Measurements from ENCODE around the gene GID8.

GID8 gene

DNA sequence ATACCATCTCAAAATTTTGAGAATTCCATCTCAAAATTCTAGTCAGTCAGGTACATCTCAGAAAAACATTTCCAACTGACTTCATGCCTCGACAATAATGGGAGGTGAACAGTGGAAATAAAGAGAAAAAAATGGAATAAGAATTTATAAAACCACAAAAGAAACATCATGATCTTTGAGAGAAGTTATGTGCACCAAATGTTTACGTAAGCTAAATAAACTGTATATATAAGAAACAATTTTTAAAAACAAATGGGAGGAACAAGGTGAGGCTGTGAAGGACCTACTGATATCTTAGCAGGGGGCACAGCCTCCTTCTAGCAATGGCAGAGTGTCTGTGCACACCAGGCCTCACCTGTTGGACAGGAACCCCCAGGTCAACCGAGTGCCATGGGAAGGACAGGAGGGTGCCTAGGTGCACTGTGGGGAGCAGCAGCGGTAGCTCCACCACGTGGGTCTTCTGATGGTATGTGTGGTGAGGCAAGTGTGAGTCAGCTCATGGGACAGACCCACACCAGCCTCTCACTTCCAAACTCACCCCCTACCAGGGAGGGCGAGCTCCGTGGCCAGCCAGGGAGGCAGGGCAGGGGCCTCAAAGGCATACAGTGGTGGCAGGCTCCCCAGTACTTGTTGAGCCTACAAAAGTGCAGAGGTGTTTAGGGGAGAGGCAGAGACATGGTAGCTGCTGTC lies 34.9 kb upstream of the GID8 start:
- no peak for DNase-seq (ENCODE audit: low read depth, low spot score)

DNA sequence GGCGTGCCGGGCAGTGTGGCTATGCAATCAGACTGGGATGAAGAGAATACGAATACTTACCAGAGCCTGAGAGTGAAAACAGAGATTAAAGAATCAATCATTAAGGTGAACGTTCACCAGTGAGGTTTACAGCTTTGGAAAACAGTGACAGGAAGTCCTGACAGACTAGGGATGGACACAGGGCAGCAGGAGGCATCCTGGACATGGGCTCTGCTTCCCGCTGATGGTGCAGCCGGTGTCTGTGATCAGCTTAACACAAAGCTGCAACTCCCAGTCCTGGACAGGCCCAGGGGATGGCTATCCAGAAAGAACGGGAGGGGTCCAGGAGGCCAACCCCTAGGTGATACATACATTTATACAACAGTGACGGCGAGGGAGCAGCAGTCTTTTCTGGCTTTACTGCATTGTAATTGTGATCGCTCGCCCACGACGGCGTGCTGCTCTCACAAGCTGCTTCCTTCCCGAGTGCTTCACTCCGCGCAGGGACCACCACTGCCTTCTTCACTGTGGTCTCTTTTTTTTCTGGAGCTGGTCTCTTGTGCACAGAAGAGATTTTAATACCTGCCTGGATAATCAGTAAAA lies 32.3 kb upstream of the GID8 start:
- no peak for DNase-seq (ENCODE audit: low read depth, low spot score)

DNA sequence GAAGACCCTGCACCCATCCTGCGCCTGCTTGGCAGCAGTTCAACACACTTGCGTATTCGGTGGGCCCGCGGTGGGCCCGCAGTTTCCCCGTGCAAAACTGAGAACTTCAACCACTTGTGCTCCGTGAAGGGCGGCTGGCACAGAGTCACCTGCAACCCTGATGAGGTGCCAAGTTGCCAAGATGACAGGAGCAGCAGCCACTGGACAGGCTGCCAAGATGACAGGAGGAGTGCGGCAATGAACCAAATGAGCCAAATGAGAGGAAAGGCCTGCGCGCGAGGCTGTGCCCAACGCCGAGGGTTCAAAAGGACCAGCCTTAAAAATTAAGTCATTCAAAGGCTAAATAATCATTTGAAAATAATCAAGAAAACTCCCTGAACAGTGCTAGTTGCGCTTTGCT lies 31.7 kb upstream of the GID8 start:
- DNase-seq (ENCODE audit: low read depth, low spot score) = no peak

DNA sequence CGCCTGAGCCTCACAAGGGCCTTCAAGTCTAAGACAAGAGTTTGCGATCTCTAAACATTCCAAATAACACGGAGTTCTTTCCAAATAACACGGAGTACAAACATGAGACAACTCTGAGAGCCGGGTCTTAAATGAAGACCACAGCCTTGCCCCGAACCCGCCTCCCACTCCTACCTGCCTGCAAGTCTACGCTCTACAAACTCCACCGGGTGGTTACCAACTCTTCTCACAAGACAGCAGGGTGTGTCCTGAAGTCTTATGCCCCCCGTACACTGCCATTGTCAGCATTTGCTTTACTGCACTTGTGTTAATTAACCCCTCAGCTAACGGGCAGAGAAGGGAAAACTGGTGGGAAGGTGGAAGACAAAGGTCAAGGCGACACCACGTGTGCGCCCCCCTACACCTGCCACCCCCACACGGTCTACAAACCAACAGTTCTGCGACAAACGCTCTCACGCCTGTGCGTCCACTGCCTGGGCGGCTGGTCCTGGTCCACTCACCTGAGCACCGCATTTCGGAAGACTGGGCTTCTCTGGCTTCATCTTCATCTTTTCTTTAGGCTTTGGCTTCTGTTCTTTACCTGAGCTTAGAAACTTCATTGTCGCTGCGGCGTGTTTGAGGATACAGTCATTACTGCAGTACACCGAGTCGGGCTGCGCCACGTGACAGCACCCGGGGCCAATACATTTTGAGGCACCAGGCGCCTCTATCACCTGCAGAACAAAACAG lies 31.1 kb upstream of the GID8 start:
- DNase-seq (ENCODE audit: low read depth, low spot score) = no peak

DNA sequence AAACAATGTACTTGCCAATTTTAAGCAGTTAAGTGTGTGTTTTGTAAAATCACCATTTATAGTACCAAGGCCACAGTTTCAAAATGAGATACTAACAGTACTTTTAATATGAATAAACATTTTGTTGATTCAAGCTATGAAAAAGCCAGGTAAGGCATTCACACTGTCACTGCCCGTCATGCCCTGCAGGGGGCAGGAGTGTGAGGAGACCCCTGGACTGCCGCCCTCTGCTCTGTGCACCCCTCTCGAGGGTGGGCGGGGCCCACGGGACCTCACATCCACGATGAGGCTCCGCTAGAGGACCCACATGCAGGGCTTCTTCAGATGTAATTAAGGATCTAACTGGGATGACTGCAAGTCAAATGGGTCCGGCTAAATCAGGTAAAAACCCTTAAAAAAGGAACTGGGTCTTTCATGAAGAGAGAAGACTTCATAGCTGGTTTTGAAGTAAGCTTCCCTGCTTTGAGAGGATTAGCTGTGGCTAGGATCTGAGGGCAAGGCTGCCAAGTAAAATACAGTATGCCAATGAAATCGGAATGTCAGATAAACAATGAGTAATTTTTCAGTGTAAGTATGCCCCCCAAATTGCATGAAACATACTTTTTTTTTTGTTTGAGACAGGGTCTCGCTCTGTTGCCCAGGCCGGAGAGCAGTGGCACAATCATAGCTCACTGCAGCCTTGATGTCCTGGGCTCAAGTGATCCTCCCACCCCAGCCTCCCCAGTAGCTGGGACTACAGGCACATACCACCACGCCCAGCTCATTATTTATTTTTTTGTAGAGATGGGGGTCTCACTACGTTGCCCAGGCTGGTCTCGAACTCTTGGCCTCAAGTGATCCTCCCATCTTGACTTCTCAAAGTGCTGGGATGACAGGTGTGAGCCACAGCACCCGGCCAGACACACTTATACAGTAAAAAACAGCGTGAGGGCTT lies 30.3 kb upstream of the GID8 start:
- no peak for DNase-seq (ENCODE audit: low read depth, low spot score)

DNA sequence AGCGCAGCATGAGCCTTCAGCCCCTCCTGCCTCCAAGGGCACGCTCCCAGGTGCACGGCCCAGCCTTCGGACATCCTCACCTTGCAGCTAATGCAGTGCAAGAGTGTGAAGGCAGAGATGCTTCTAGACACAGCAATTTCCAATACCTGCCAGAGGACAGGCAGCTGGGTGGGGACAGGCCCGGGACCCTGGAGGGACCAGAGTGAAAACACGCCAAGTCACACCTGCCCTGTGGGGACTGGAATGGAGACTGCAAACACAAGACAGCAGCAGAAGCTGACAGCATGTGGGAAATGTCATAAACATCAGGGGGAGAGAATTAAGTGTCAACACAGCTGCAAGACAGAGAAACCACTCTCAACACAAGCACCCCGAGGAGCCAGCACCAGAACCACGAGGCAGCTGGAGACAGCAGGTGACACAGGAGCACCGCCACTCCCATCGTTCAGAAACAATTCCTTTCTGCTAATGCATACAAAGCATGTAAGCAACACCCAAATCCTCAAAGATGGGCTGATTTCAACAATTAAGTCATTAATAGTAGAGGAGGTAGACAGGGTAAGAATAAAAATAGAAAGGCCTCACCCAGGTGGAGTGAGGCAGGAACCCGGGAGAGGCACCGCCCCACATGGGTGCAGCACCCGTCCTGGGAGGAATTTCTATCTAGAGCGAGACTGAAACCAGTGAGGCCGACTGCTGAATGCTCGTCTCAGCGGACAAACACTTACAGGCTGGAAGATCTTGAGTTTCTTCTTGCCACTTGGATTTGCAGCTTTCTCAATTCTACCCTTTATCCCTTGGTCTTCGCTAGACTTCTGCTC lies 28.8 kb upstream of the GID8 start:
- DNase-seq (ENCODE audit: low read depth, low spot score) = no peak

DNA sequence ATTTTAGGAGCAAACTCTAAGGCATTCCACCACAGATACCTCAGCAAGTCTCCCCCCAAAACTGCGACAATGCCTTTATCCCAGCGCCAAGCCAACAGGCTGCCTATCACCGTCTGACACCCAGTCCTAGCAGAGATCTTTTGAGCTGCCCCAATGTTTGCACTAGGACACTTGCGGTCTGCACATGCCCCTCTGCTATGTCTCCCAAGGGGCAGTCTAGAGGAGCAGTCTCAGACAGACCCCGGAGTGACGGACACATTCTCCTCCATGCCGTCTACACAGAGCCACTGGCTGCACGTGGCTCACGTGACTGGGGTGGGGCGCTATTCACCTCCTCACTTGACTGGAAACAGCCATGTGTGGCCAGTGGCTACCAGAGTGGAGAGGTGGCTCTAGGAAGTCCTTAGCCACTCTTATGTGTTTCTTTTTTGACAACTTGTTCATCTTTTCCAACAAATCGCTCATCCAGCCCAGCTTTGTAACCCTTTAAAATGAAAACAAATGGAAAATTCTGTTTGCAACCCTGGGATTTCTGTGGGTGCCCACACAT lies 27.7 kb upstream of the GID8 start:
- DNase-seq (ENCODE audit: low read depth, low spot score) = no peak

DNA sequence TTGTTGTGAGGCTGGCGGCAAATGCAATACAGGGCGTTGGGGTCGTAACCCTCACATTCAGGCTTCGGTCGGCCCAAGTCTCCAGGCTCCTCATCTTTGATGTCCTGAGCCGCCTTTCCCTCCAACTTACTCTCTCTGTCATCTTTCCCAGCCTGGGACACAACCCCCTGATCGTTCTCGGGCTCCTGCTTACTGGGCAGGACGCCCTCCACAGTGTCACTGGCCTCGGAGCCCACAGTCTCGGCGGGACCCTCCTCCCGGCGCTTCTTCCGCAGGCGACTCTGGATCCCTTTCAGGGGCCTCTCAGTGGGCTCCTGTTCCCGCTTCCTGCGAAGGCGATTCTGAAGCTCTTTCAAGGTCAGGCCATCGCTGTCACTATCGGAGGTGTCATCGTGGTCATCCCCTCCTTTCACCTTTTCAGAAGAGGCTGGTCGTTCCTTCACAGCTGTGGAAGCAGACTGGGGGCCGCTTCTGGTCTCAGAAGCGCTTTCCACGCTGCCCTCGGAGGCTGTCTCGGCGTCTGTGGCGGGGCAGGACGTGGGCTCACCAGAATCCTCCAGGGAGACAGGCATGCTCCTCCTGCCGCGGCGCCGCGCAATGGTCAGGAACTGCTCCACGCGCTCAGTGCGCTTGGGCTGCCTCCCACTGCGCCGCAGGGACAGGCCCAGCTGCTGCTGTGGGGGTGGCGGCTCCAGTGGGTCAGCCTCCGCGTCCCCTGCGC lies 27.0 kb upstream of the GID8 start:
- no peak for DNase-seq (ENCODE audit: low read depth, low spot score)

DNA sequence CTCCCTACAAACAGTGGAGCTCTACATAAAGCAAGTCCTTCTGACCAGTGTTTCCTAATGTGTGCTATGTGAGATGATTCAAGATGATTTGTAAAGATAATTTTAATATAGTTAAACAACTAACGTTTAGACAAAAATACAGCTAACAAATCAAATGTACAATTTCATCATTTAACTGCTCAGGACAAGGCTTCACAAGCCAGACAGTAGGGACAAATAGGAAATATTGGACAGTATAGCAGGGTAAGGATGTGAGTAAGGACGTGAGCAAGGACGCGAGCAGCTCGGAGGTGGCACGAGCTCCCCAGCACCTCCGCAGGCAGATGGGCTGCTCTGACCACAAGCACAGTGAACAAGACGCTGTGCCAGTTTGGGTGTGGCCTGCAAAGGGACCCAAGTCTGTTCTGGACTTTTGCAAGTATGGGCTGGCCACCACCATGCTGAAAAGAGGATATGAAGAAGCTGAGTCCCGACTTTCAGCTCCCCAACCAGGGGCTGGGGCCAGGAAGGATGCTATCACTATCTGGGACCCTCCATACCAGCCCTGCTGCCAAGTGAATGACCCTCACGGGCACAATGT lies 26.2 kb upstream of the GID8 start:
- no peak for DNase-seq (ENCODE audit: low read depth, low spot score)

DNA sequence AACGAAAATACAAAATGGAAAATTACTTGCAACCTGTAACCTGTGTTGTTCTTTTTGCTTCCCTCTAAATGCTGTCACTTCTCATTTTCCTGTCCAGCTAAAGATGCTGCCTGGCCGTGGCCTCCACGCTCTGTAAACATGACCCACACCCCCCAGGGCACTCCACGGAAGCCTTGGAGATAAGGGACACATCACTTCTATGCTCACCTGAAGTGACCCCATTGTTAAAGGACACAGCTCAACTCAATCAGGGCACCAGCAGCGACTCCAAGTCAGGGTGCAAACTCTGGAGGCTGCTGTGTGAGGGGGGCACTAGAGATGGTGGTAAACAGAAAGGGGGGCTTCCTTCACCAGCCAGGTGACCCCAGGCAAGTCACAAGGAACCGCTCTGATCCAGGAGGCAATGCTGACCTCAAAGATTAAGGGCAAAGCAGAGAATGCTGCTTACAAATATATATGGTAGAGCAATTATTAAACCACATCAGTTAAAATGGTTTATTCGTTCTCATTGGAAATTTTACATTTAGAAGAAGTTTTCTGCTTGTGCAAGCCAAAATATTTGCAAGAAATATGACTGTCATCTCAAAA lies 24.8 kb upstream of the GID8 start:
- DNase-seq (ENCODE audit: low read depth, low spot score) = no peak

DNA sequence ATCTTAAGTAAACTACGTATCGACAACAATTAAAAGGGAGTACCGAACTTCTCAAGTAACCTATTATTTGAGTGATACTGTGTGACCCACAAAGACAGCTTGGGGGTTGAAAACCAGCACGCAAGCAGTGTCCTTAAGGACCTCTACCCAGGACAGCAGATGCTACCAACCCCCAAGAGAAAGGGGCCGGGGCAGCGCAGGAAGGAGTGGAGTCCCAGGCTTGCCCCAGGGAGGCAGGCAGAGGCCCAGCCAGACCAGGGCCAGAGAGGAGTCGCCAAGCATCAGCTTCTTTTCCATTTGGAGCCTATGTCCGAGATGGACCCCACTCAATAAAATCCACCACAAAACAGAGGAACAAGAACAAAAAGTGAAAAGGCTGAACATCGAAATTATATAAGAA lies 23.5 kb upstream of the GID8 start:
- DNase-seq (ENCODE audit: low read depth, low spot score) = no peak

DNA sequence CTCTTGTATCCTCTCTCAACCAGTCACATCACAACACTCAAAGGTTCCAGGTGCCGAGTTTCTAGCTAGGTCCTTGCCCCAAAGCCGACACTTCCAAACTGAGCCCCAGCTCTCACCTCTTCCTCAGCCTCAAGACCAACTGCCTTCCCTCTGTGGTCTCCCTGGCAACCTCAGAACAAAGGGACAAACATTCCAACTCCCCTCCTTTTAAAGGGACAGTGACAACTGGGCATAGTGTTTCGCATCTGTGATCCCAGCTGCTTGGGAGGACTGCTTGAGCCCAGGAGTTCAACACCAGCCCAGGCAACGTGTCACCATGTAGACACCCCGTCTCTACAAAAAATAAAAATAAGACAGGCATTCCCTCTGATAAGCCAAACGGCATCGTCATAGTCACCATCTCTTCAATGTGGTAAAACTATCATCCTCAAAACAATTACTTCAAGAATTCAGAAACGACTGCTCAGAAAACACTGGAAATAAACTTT lies 22.9 kb upstream of the GID8 start:
- no peak for DNase-seq (ENCODE audit: low read depth, low spot score)

DNA sequence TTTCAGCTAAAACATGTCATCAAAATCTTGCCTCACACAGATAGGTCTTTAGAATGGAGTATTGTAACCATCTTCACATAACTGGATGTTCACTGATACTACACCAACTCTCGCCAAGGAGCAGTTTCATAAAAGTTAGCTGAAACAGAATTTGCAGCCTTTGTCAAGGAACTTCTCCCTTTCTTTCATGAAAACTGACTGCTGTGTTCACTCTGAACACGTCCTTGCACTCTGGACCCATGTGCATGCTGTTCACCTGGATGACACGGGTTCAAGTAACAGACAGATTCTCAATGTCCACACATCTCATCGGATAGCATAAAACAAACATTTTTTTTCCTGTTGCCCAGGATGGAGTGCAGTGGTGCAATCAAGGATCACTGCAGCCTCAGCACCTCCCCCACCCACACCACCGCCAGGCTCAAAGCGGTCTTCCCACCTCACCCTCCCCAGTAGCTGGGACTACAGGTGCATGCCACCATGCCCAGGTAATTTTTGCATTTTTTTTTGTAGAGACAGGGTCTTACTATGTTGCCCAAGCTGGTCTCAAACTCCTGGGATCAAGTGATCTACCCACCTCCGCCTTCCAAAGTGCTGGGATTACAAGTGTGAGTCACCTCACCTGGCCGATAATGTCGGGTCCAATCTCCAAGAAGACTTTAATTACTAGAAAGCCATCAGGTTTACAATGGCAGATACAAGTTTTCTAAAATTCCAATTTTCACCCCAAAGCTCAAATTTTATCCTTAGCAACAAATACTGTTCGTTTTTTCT lies 21.1 kb upstream of the GID8 start:
- no peak for DNase-seq (ENCODE audit: low read depth, low spot score)

DNA sequence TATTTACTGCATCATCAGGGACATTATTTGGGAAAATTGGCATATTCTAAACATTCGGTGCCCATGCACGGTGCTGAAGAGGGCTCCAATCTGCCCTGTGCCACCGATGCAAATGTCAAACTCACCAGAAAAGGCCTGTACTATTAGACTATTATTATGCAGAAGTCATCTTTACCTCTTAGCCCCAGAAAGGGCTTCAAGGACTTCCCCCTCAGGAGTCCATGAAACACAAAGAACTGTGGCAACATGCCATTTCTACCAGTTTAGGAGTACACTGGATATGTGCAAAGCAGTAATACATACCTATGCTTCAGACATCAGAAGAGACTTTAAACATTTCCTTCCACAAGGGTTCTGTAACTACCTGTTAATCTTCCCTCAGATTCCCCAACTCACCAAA lies 20.2 kb upstream of the GID8 start:
- no peak for DNase-seq (ENCODE audit: low read depth, low spot score)

DNA sequence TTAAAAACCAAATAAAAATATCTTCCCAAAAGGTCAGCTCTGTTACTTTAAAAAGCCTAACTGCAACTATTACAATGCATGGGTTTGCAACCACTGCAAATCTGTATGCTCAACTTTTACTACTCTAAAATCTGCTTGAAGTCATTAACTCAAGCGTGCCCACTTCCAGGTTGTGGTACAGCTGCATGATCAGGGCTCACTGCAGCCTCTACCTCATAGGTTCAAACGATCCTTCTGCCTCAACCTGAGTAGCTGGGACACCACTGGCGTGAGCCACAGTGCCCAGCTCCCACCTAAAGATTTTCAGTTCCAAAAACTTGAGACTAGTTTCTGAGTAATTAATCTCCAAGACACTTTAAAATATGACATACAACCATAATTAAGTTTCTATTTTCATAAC lies 19.8 kb upstream of the GID8 start:
- DNase-seq (ENCODE audit: low read depth, low spot score) = no peak

DNA sequence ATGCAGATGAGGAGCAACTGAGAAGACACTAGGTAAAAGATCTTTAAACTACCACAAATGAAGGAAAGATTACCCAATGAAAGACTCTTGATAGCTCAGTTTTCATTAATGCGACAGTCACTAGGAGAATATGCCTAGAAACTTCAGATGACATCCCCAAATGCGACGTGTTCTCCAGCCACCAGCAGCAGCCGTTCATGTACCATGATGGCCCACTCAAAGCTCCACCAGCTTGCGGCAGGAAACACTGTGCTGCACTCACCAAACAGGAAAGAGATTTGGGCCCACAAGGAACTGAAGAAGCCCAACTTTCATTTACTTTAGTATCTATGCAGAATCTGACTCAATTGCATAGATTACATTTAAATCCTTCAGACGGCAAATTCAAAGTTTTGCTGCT lies 19.1 kb upstream of the GID8 start:
- peak; percentile 30 for DNase-seq (ENCODE audit: low read depth, low spot score)

DNA sequence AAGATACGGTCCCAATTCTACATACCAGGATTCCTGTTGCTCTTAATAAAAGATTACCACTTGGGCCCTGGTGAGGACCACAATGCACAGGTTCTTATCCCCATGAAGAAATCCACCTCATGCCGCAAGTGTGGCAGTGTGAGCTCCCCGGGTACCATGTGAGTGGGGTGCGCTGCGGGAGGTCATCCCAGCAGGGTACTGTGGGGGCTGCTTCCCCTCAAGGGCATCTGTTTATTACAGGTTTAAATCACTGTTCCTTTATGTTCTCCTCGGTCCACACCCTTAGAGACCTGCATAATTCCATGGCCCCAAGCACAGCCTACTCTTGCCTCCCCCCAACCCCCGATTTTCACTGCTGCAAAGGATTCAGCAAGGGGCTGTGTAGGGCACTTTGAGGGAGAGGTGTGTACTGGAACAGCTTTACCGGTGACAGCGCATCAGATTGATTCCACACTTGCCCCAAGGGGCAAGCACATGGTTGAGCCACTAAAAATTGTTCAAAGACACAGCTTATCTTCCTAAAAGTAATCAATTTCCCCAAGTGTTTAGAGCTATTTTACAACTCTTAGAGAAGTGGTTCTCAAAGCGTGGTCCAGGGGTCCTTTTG lies 17.8 kb upstream of the GID8 start:
- DNase-seq (ENCODE audit: low read depth, low spot score) = no peak

DNA sequence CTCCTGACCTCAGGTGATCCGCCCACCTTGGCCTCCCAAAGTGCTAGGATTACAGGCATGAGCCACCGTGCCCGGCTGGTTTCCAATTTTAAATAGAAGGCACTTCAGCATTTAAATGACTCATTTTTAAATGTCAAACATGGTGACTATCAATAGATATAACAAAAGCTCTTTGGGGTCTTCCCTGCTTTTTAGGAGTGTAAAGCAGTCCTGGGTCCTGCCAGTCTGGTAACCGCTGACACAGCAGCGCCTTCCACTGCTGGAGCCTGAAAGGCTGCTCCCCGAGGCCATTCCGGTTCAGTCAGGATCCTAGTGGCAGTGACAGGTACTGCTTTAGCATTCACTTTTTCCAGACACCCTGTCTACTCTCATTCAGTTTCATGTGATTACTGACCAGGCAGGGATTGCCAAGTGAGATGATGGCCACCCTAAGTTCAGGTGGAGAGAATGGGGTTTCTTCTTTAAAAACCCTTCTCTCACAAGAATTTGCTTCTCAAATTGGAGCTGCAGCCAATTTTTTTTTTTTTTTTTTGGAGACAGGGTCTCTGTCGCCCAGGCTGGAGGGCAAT lies 16.7 kb upstream of the GID8 start:
- DNase-seq (ENCODE audit: low read depth, low spot score) = peak; percentile 49
